A549 (cell line): ENCODE results near the gene OR10G7. TPM values are rescaled to one million over a fixed set of nuclear protein-coding genes. Genes with fewer than 3 reads are reported as not detected.

Experiments used
- ATAC-seq, 2 experiments: fragments of 200-7000 bp in 1 of 2; fragments of >200 bp in 1 of 2; cut with Nextera tagmentation in 1 of 2; cut with Tn5 transposase in 1 of 2; 3 replicates each; pipeline versions ENCODE4 v1.8.0 to v1.9.1; 2018 to 2020; ENCODE audit warnings: mild to moderate bottlenecking in 1 of 2, moderate library complexity in 1 of 2
- CTCF ChIA-PET: fragments of 300-600 bp; sonication (Branson Sonifier 250); formaldehyde crosslinking; extraction: SDS; loops from one replicate; lab custom pipeline; 2021; ENCODE audit warnings: antibody characterized with exemption, inconsistent platforms; lab: Yijun Ruan, JAX
- POLR2A ChIA-PET: fragments of 350-600 bp; formaldehyde crosslinking; extraction: SDS; loops from one replicate; lab custom pipeline; 2021; ENCODE audit warnings: antibody characterized with exemption, inconsistent platforms; lab: Yijun Ruan, JAX
- DNase-seq, 2 experiments: peaks; one replicate each; pipeline versions ENCODE4 v3.0.0 to v3.0.0-alpha.2; 2011 to 2016; ENCODE audit warnings: low read depth in 1 of 2, low spot score in 1 of 2
- FAIRE-seq: peaks from 2 replicates; lab custom pipeline; 2011; peaks lifted over from hg19 to GRCh38; lab: Jason Lieb, UNC
- H3K27ac ChIP-seq, 2 experiments: fragments of >200 bp; sonication (Bioruptor Twin); formaldehyde crosslinking; 3 replicates each; pipeline ENCODE4 v1.5.1; 2016 to 2017
- H3K4me1 ChIP-seq: fragments of >200 bp; sonication (Bioruptor Twin); formaldehyde crosslinking; 3 replicates; pipeline ENCODE4 v1.6.1; 2016
- H3K4me2 ChIP-seq: fragments of >200 bp; sonication (Bioruptor Twin); formaldehyde crosslinking; 3 replicates; pipeline ENCODE4 v1.6.1; 2016
- H3K4me3 ChIP-seq: fragments of >200 bp; sonication (Bioruptor Twin); formaldehyde crosslinking; 3 replicates; pipeline ENCODE4 v1.5.1; 2016
- H3K9me3 ChIP-seq: fragments of >200 bp; sonication (Bioruptor Twin); formaldehyde crosslinking; 3 replicates; pipeline ENCODE4 v1.6.1; 2016
- CBX2 ChIP-seq: fragments of 200-600 bp; sonication (generic); IDR thresholded peaks from 2 replicates; pipeline ENCODE4 v1.6.1; 2016; ENCODE audit warnings: low read depth, mild to moderate bottlenecking, borderline replicate concordance
- CBX8 ChIP-seq: fragments of 200-600 bp; sonication (generic); IDR thresholded peaks from 2 replicates; pipeline ENCODE4 v1.6.1; 2016
- CHD4 ChIP-seq: fragments of 200-600 bp; sonication (generic); IDR thresholded peaks from 2 replicates; pipeline ENCODE4 v1.6.1; 2016; ENCODE audit warnings: antibody characterized with exemption, mild to moderate bottlenecking, borderline replicate concordance
- EHMT2 ChIP-seq: fragments of 200-600 bp; sonication (generic); IDR thresholded peaks from 2 replicates; pipeline ENCODE4 v1.6.1; 2016; ENCODE audit warnings: antibody characterized with exemption, low read depth, mild to moderate bottlenecking, moderate library complexity
- FOSB ChIP-seq: fragments of 250-450 bp; sonication (Bioruptor Pico); IDR thresholded peaks from 2 replicates; pipeline ENCODE4 v1.5.0; 2020; ENCODE audit warnings: mild to moderate bottlenecking, moderate library complexity
- GATA3 ChIP-seq: IDR thresholded peaks from 2 replicates; pipeline ENCODE4 v1.6.1; 2012; ENCODE audit warnings: borderline replicate concordance
- HOXA7 ChIP-seq: fragments of 250-450 bp; sonication (Bioruptor Pico); IDR thresholded peaks from 2 replicates; pipeline ENCODE4 v1.5.0; 2020; ENCODE audit warnings: mild to moderate bottlenecking, moderate library complexity
- JUN ChIP-seq, 2 experiments: fragments of >200 bp; sonication (Bioruptor Twin); formaldehyde crosslinking; IDR thresholded peaks; 2 replicates in 1 of 2; 3 replicates in 1 of 2; pipeline ENCODE4 v1.6.1; 2016 to 2017
- JUNB ChIP-seq: fragments of >200 bp; sonication (Bioruptor Twin); formaldehyde crosslinking; IDR thresholded peaks from 2 replicates; pipeline ENCODE4 v1.6.1; 2016
- KDM1A ChIP-seq: fragments of 200-600 bp; sonication (generic); IDR thresholded peaks from 2 replicates; pipeline ENCODE4 v1.6.1; 2016; ENCODE audit warnings: low read depth, mild to moderate bottlenecking
- KDM5A ChIP-seq: fragments of 200-600 bp; sonication (generic); IDR thresholded peaks from 2 replicates; pipeline ENCODE4 v1.6.1; 2016; ENCODE audit warnings: antibody characterized with exemption, mild to moderate bottlenecking
- MAFK ChIP-seq: fragments of 450-650 bp; IDR thresholded peaks from 2 replicates; pipeline ENCODE4 v1.6.1; 2014; ENCODE audit not compliant: partially characterized antibody
- NPAS2 ChIP-seq: fragments of 250-450 bp; sonication (Bioruptor Pico); IDR thresholded peaks from 2 replicates; pipeline ENCODE4 v1.8.0; 2022; ENCODE audit warnings: mild to moderate bottlenecking, moderate library complexity, borderline replicate concordance
- RAD21 ChIP-seq, 2 experiments: fragments of >200 bp in 1 of 2; sonication (Bioruptor Twin) in 1 of 2; formaldehyde crosslinking in 1 of 2; IDR thresholded peaks in 1 of 2; conservative IDR thresholded peaks in 1 of 2; 2 replicates in 1 of 2; 3 replicates in 1 of 2; pipeline ENCODE4 v1.6.1; 2012 to 2018; ENCODE audit warnings: inconsistent platforms in 1 of 2
- RNF2 ChIP-seq: fragments of 200-600 bp; sonication (generic); IDR thresholded peaks from 2 replicates; pipeline ENCODE4 v1.6.1; 2016; ENCODE audit warnings: low read depth, mild to moderate bottlenecking, antibody characterized with exemption, moderate library complexity, borderline replicate concordance
- SMC3 ChIP-seq: fragments of >200 bp; sonication (Bioruptor Twin); formaldehyde crosslinking; IDR thresholded peaks from 3 replicates; pipeline ENCODE4 v1.6.1; 2018; ENCODE audit warnings: inconsistent platforms
- TP53 ChIP-seq: fragments of 250-450 bp; sonication (Bioruptor Pico); IDR thresholded peaks from 2 replicates; pipeline ENCODE4 v1.5.0; 2021; ENCODE audit warnings: mild to moderate bottlenecking, moderate library complexity
- WGBS: methylation state at CpG from one replicate; pipeline ENCODE4 v1.1.6; 2017; ENCODE audit errors: missing lambda C conversion rate; 5-methylcytosine and 5-hydroxymethylcytosine counted together
- polyA plus RNA-seq, 4 experiments: library from polyadenylated mRNA; depleted of rRNA in 3 of 4; stranded (reverse); fragments of >200 nt; fragmentation: RNase III in 1 of 4; extraction: RNeasy Plus Mini Kit Qiagen cat#74134 plus additional on column Dnase treatment in 1 of 4; gene quantifications; 2 replicates in 3 of 4; 3 replicates in 1 of 4; pipeline ENCODE4 v1.2.3, GENCODE V29; 2011 to 2017
- TF ChIP-seq, protein P1 (sequence below): fragments of >200 bp; sonication (Bioruptor Twin); formaldehyde crosslinking; IDR thresholded peaks from 3 replicates; pipeline ENCODE4 v1.5.1; 2016
- TF ChIP-seq, protein P2 (sequence below): IDR thresholded peaks from 2 replicates; pipeline ENCODE4 v1.6.1; 2012
- TF ChIP-seq, protein P3 (sequence below): IDR thresholded peaks from 2 replicates; pipeline ENCODE4 v1.6.1; 2012; ENCODE audit warnings: low read depth, borderline replicate concordance
- TF ChIP-seq, protein P4 (sequence below): fragments of 200-600 bp; sonication (generic); IDR thresholded peaks from 2 replicates; pipeline ENCODE4 v1.6.1; 2016; ENCODE audit warnings: antibody characterized with exemption, mild to moderate bottlenecking, moderate library complexity
- TF ChIP-seq, protein P5 (sequence below): IDR thresholded peaks from 2 replicates; pipeline ENCODE4 v1.6.1; 2012
- TF ChIP-seq, protein P6 (sequence below): fragments of 250-450 bp; sonication (Bioruptor Pico); IDR thresholded peaks from 2 replicates; pipeline ENCODE4 v1.5.0; 2020; ENCODE audit warnings: low read depth, mild to moderate bottlenecking, moderate library complexity

Gene OR10G7
- polyA plus RNA-seq, 2 of the 4 experiments (the other 2 are of a cell fraction), result not detected

DNA sequence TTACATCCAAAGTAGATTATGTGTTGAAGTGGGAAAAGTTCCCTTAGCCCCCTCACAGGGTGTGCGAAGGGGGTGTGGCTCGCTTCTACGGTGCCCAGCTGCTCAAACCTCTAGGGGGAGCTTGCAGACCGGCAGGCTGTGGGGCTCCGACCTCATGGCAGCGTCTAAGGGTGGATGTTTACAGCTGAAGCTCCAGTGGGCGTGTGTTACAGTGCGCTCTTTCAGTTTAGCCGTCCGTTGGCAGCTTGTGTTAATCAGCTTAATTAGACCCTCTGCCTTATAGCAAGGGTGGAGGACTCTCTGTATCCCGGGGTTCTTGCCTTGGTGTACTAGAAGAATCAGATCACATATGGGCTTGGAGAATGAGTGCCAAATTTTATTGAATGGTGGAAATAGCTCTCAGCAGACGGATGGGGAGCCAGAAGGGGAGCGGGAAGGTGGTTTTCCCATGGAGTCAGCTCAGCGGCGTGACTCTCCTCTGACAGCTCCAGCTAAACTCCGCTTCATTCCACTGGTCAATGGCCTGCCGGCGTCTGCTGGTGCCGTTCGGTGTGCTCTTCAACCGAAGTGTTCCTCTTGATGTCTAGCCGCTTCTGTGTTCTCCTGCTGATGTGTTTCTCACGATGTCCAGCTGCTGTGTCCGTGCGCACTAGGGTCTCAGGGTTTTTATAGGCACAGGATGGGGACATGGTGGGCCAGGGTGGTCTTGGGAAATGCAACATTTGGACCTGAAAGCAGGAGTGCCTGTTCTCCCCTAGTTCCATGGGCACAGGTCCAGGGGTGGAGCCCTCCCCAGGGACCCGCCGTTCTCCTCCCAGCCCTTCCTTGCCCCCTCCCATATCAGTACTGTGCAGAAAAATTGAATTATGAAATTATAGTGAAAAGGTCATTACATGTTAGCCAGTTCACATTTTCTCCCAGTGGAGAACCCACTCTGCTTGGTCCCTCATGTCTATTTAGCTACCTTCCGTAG lies 28.6 kb upstream of the OR10G7 start:
- CTCF ChIA-PET, result interaction anchor here (0.6 to 2.1 kb wide), 8 partner anchors 13 to 261 kb away, joined by 3 to 9 read pairs (median 4); no protein-coding TSS in a partner anchor
- DNase-seq, result peak in 1 of 2 experiments; percentile 53
- no peak for FAIRE-seq
- Histone ChIP-seq H3K4me3 (peak overlapping the region; percentile 37; the same call in 2 of the 3 replicates), H3K4me2 (peak overlapping the region; percentile 88)
- TF ChIP-seq RAD21 (conservative IDR thresholded peaks at IDR 0.05 in 1 of 2, IDR thresholded peaks at IDR 0.05 in 1 of 2) (peak; percentile 42 to 55; a peak in 4 of 5 replicates), HOXA7 (CRISPR knock-in tag) (no peak)
- TF ChIP-seq, protein P1, sequence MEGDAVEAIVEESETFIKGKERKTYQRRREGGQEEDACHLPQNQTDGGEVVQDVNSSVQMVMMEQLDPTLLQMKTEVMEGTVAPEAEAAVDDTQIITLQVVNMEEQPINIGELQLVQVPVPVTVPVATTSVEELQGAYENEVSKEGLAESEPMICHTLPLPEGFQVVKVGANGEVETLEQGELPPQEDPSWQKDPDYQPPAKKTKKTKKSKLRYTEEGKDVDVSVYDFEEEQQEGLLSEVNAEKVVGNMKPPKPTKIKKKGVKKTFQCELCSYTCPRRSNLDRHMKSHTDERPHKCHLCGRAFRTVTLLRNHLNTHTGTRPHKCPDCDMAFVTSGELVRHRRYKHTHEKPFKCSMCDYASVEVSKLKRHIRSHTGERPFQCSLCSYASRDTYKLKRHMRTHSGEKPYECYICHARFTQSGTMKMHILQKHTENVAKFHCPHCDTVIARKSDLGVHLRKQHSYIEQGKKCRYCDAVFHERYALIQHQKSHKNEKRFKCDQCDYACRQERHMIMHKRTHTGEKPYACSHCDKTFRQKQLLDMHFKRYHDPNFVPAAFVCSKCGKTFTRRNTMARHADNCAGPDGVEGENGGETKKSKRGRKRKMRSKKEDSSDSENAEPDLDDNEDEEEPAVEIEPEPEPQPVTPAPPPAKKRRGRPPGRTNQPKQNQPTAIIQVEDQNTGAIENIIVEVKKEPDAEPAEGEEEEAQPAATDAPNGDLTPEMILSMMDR, result peak; percentile 40
- TF ChIP-seq, protein P2, sequence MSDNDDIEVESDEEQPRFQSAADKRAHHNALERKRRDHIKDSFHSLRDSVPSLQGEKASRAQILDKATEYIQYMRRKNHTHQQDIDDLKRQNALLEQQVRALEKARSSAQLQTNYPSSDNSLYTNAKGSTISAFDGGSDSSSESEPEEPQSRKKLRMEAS, result peak; percentile 66
- TF ChIP-seq, all 56 proteins: peak for 3
- no peak overlapping the region for H3K27ac ChIP-seq
- POLR2A ChIA-PET, result no interaction called here
- no peaks in the 10 kb centered on the region for H3K9me3 ChIP-seq
- ATAC-seq, result peak; percentile 99 to 100
- no peaks in the 10 kb centered on the region for H3K4me1 ChIP-seq
- WGBS, result 12% methylated on average over 26 of the region's 28 CpGs

DNA sequence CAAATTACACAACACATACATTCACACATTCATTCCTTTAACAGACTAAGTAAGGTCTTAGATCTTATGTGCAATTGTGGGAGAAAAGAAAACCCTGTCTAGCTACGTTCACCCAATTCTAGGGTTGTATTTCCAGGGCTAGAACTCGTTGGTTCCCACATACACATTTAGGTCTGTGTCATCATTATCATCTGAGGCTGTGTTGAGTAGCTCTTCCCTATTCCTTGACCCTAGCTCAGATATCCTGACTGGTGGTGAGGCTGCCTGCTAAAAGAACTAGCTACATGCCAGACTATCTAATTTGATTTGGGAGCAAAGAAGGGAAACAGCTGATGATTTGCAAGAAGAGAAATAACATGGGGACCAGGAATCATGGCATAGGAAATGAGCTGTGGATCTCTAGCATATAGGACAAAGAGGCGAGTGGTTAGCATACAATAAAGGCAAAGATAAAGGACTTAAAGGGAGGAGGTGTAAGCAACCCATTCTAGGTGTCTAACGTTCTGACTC lies 27.5 kb upstream of the OR10G7 start:
- DNase-seq, result no peak
- TF ChIP-seq, protein P3, sequence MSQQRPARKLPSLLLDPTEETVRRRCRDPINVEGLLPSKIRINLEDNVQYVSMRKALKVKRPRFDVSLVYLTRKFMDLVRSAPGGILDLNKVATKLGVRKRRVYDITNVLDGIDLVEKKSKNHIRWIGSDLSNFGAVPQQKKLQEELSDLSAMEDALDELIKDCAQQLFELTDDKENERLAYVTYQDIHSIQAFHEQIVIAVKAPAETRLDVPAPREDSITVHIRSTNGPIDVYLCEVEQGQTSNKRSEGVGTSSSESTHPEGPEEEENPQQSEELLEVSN, result no peak
- TF ChIP-seq KDM1A (no peak), CBX8 (0 out of 2 replicates have a peak, but pooled peaks have one; percentile 15), CHD4 (no peak), JUNB (no peak)
- ATAC-seq, result no peak
- no peak overlapping the region for H3K4me2 ChIP-seq
- no peaks in the 10 kb centered on the region for H3K4me1 ChIP-seq
- H3K9me3 ChIP-seq, result no peaks in the 10 kb centered on the region
- ChIA-PET POLR2A (no interaction called here), CTCF (interaction anchor here (1.7 to 2.1 kb wide), 2 partner anchors 14 to 130 kb away, joined by 5 to 7 read pairs; no protein-coding TSS in a partner anchor)
- no peak for FAIRE-seq
- no peak overlapping the region for H3K4me3 ChIP-seq
- WGBS, result 0% methylated on average over 4 of the region's 4 CpGs
- no peak overlapping the region for H3K27ac ChIP-seq

DNA sequence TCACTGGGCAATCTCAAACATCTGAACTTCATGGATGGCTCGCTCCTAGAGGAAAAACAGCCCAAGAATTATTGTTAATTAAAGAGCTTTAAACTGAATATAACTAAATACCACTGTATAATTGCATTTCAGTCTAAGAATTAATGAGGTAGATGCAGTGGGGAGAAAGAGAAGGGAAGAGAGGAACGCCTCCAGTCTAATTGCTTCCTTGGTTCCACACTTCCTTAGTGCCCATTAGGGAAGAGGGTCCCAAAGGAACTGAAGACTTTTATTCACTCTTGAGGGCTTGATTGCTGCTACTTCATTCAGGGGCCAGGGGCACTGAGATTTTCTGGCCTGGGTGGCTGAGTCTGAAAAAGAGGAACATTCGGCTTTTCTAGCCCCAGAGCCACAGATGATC lies 11.8 kb upstream of the OR10G7 start:
- DNase-seq (no peak), FAIRE-seq (no peak), ATAC-seq (no peak)
- Histone ChIP-seq H3K4me3 (no peak overlapping the region), H3K4me2 (no peak overlapping the region), H3K4me1 (no peaks in the 10 kb centered on the region), H3K27ac (no peak overlapping the region), H3K9me3 (no peaks in the 10 kb centered on the region)
- WGBS, result 51% methylated on average over 3 of the region's 3 CpGs
- ChIA-PET CTCF (no interaction called here), POLR2A (no interaction called here)
- TF ChIP-seq TP53 (CRISPR knock-in tag), result no peak
- TF ChIP-seq KDM5A, result no peak
- TF ChIP-seq, protein P4, sequence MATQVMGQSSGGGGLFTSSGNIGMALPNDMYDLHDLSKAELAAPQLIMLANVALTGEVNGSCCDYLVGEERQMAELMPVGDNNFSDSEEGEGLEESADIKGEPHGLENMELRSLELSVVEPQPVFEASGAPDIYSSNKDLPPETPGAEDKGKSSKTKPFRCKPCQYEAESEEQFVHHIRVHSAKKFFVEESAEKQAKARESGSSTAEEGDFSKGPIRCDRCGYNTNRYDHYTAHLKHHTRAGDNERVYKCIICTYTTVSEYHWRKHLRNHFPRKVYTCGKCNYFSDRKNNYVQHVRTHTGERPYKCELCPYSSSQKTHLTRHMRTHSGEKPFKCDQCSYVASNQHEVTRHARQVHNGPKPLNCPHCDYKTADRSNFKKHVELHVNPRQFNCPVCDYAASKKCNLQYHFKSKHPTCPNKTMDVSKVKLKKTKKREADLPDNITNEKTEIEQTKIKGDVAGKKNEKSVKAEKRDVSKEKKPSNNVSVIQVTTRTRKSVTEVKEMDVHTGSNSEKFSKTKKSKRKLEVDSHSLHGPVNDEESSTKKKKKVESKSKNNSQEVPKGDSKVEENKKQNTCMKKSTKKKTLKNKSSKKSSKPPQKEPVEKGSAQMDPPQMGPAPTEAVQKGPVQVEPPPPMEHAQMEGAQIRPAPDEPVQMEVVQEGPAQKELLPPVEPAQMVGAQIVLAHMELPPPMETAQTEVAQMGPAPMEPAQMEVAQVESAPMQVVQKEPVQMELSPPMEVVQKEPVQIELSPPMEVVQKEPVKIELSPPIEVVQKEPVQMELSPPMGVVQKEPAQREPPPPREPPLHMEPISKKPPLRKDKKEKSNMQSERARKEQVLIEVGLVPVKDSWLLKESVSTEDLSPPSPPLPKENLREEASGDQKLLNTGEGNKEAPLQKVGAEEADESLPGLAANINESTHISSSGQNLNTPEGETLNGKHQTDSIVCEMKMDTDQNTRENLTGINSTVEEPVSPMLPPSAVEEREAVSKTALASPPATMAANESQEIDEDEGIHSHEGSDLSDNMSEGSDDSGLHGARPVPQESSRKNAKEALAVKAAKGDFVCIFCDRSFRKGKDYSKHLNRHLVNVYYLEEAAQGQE, result no peak
- TF ChIP-seq, protein P5, sequence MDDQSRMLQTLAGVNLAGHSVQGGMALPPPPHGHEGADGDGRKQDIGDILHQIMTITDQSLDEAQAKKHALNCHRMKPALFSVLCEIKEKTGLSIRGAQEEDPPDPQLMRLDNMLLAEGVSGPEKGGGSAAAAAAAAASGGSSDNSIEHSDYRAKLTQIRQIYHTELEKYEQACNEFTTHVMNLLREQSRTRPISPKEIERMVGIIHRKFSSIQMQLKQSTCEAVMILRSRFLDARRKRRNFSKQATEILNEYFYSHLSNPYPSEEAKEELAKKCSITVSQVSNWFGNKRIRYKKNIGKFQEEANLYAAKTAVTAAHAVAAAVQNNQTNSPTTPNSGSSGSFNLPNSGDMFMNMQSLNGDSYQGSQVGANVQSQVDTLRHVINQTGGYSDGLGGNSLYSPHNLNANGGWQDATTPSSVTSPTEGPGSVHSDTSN, result no peak
- no peak for TF ChIP-seq RNF2
- no peak for TF ChIP-seq EHMT2
- TF ChIP-seq GATA3, result no peak
- no peak for TF ChIP-seq SMC3
- no peak for TF ChIP-seq CBX2
- TF ChIP-seq MAFK, result no peak
- TF ChIP-seq FOSB (CRISPR knock-in tag), result no peak
- no peak for TF ChIP-seq JUNB
- no peak for TF ChIP-seq NPAS2
- TF ChIP-seq, protein P6, sequence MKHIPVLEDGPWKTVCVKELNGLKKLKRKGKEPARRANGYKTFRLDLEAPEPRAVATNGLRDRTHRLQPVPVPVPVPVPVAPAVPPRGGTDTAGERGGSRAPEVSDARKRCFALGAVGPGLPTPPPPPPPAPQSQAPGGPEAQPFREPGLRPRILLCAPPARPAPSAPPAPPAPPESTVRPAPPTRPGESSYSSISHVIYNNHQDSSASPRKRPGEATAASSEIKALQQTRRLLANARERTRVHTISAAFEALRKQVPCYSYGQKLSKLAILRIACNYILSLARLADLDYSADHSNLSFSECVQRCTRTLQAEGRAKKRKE (CRISPR knock-in tag), result no peak
- no peak for TF ChIP-seq JUN (IDR thresholded peaks at IDR 0.05)
